Activated CD4-positive, alpha-beta memory T cell treated with anti-CD3 and anti-CD28 coated beads, Interleukin-2, amount 10 ng/mL, durations not matched to agents 7 days and 5 days (primary cell): Measurements from ENCODE around the gene TMEM238L. TPM values are rescaled to one million over a fixed set of nuclear protein-coding genes. Genes with fewer than 3 reads are reported as not detected.
"Not testable (repeated sequence)": the region's sequence is repeated elsewhere in the genome, so short reads cannot be mapped to it uniquely, and the experiment has no call there.

Source experiments
- CTCF ChIA-PET: fragments of 350-600 bp; sonication (Branson Sonifier 250); formaldehyde crosslinking; loops from one replicate; lab custom pipeline; 2021; ENCODE audit warnings: antibody characterized with exemption, inconsistent platforms; lab: Charles Lee
- POLR2A ChIA-PET: fragments of 350-600 bp; sonication (Branson Sonifier 250); formaldehyde crosslinking; loops from one replicate; lab custom pipeline; 2021; ENCODE audit warnings: antibody characterized with exemption; lab: Charles Lee
- DNase-seq: peaks from one replicate; pipeline ENCODE4 v3.0.0-alpha.2; 2020
- H3K27ac Mint-ChIP-seq: one replicate; pipeline ENCODE4 v1.8.0; 2021; ENCODE audit warnings: mild to moderate bottlenecking, mixed read lengths
- H3K27me3 Mint-ChIP-seq: one replicate; pipeline ENCODE4 v1.8.0; 2021; ENCODE audit warnings: mixed read lengths
- H3K36me3 Mint-ChIP-seq: one replicate; pipeline ENCODE4 v1.8.0; 2021; ENCODE audit warnings: low read depth, mixed read lengths
- H3K4me1 Mint-ChIP-seq: one replicate; pipeline ENCODE4 v1.8.0; 2021; ENCODE audit warnings: mixed read lengths
- H3K4me3 Mint-ChIP-seq: one replicate; pipeline ENCODE4 v1.8.0; 2021; ENCODE audit warnings: mild to moderate bottlenecking, mixed read lengths
- H3K9me3 Mint-ChIP-seq: one replicate; pipeline ENCODE4 v1.8.0; 2021; ENCODE audit warnings: mixed read lengths
- total RNA-seq, 2 experiments: library from RNA; stranded (reverse); gene quantifications; one replicate each; pipeline ENCODE4 v1.2.3, GENCODE V29; 2021

The TMEM238L gene
- total RNA-seq = not detected

GRCh38 chr17:10803830-10804475, at the start of gene TMEM238L:
TSS of gene TMEM238L (minus strand) at chr17:10804099. CDS start at chr17:10803963, 136 bp downstream.
- ChIA-PET POLR2A (no interaction called here), CTCF (no interaction called here)
- no peaks in the 10 kb centered on the region for H3K36me3 Mint-ChIP-seq

DNA sequence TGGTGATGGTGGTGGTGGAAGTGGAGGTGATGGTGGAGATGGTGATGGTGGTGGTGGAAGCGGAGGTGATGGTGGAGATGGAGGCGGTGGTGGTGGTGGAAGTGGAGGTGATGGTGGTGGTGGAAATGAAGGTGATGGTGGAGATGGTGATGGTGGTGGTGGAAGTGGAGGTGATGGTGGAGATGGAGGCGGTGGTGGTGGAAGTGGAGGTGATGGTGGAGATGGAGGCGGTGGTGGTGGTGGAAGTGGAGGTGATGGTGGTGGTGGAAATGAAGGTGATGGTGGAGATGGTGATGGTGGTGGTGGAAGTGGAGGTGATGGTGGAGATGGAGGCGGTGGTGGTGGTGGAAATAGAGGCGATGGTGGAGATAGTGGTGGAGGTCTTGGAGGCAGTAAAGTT, 42.7 kb upstream of the TMEM238L start:
- H3K4me1 Mint-ChIP-seq, POLR2A ChIA-PET, H3K36me3 Mint-ChIP-seq, H3K9me3 Mint-ChIP-seq, H3K27ac Mint-ChIP-seq, H3K4me3 Mint-ChIP-seq, DNase-seq: not testable (repeated sequence)
- H3K27me3 Mint-ChIP-seq = peaks cover 11% of the 10 kb centered on the region
- CTCF ChIA-PET = interaction anchor here (0.8 kb wide), 1 partner anchor 110 kb away, joined by 3 read pairs; no protein-coding TSS in a partner anchor

More at GRCh38 chr17:10803830-10804475, at the start of gene TMEM238L:
- DNase-seq = no peak
- Mint-ChIP-seq H3K9me3 (no peaks in the 10 kb centered on the region), H3K4me1 (no peaks in the 10 kb centered on the region), H3K27ac (no peak within 1 kb of the TSS), H3K27me3 (no peaks in the 10 kb centered on the region), H3K4me3 (no peak within 1 kb of the TSS)

- H3K9me3 Mint-ChIP-seq = no peaks in the 10 kb centered on the region
- CTCF ChIA-PET = interaction anchor here (0.6 to 3.6 kb wide), 13 partner anchors 11 to 216 kb away, joined by 3 to 46 read pairs (median 3); no protein-coding TSS in a partner anchor
- H3K4me3 Mint-ChIP-seq = peak overlapping the region; percentile 55
- peaks cover 7% of the 10 kb centered on the region for H3K4me1 Mint-ChIP-seq
- no peak for DNase-seq
- no peaks in the 10 kb centered on the region for H3K36me3 Mint-ChIP-seq
- peaks cover 8% of the 10 kb centered on the region for H3K27me3 Mint-ChIP-seq
- POLR2A ChIA-PET = no interaction called here
- no peak overlapping the region for H3K27ac Mint-ChIP-seq
Measured at GRCh38 chr17:10845388-10845751, 41.5 kb upstream of the TMEM238L start.

DNA sequence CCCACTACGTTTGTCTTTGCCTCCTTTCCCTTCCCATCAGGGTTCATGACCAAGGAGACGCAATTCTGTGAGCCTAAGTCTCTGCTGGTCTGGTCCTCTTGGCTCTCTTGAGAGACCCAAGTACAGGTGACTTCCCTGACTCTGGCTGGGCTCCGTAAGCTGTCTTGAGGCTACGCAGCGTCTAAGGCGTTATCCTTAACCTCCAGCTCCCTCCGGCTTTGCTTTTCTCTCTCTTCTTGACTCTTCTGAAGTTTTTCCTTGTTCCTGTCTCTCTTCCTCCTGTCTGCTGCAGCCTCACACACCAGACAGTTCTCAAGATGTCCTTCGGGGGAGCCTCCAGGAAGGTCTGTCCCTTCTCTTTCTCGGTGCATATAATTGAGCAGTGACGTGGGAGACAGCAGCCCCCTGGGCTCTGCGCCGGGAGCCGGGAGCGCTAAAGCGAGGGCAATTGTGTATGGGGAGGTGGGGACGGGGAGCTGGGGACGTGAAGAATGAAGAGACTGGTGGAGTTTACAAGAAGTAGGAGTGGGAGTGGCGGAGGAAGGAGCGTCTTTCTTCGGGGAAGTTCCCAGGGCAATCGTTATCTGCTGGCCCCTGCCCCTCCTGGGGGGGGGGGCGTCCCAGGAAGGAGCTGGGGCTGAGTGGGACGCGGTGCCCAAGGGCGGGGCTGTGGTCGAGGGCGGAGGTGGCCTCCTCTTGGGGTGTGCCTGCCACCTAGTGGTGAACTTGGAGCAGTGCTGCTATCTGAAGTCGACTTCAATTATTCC, 40.9 kb upstream of the TMEM238L start:
- H3K27ac Mint-ChIP-seq = no peak overlapping the region
- H3K4me1 Mint-ChIP-seq = peaks cover 7% of the 10 kb centered on the region
- no peaks in the 10 kb centered on the region for H3K9me3 Mint-ChIP-seq
- CTCF ChIA-PET = interaction anchor here (0.6 to 3.6 kb wide), 15 partner anchors 9 to 219 kb away, joined by 3 to 46 read pairs (median 3); no protein-coding TSS in a partner anchor
- H3K27me3 Mint-ChIP-seq = peaks cover 7% of the 10 kb centered on the region
- peak overlapping the region; percentile 55 for H3K4me3 Mint-ChIP-seq
- peak; percentile 73 for DNase-seq
- H3K36me3 Mint-ChIP-seq = no peaks in the 10 kb centered on the region
- POLR2A ChIA-PET = no interaction called here

- Mint-ChIP-seq H3K27ac (no peak overlapping the region), H3K36me3 (no peaks in the 10 kb centered on the region), H3K27me3 (peaks cover 5% of the 10 kb centered on the region), H3K4me1 (peaks cover 7% of the 10 kb centered on the region), H3K4me3 (no peak overlapping the region), H3K9me3 (no peaks in the 10 kb centered on the region)
- ChIA-PET CTCF (interaction anchor here (1.0 to 3.6 kb wide), 7 partner anchors 10 to 212 kb away, joined by 3 to 46 read pairs (median 5); no protein-coding TSS in a partner anchor), POLR2A (no interaction called here)
- no peak for DNase-seq
Measured at GRCh38 chr17:10843811-10844210, 39.9 kb upstream of the TMEM238L start.

DNA sequence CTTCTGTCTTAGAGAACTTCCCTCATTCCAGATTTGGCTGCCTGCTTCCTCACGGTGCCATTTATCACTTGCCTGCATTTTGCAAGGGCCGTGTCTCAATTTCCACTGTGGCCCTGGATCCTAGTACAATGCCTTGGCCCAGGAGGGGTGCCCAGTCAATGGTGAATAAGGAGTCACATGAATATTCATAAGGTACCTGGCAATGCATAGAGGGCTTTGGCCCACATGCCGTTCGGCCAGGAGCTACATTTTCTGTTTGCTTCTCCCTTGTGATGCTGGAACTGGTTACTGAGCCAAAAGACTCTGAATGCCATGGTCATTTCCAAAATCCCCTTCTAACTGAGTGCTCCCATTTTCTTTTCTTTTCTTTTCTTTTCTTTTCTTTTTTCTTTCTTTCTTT, 38.8 kb upstream of the TMEM238L start:
- Mint-ChIP-seq H3K27me3 (peaks cover 5% of the 10 kb centered on the region), H3K9me3 (no peaks in the 10 kb centered on the region), H3K36me3 (no peaks in the 10 kb centered on the region), H3K27ac (no peak overlapping the region), H3K4me3 (no peak overlapping the region), H3K4me1 (peaks cover 7% of the 10 kb centered on the region)
- ChIA-PET POLR2A (no interaction called here), CTCF (interaction anchor here (0.7 to 3.6 kb wide), 5 partner anchors 32 to 464 kb away, joined by 3 to 46 read pairs (median 3); no protein-coding TSS in a partner anchor)
- no peak for DNase-seq

DNA sequence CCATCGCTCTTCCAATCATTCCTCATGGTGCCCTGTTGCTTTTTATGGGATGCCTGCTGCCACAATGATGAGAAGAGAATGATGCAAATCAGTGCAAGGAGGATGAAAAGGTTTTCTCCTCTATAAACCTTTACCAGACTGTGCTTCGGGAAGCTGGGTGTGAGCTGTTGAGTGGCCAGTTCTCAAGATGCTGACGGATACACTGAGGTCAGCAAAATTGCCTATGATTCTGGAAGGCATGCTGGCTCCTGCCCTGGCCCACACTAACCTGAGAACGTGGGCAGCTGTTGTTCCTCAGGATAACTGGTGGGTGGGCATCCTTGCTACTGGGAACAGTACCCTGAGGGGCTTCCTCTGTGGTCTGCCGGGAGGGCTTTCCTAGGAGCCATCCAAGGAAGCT, 34.8 kb upstream of the TMEM238L start:
- H3K9me3 Mint-ChIP-seq = no peaks in the 10 kb centered on the region

GRCh38 chr17:10837921-10838320, 34.0 kb upstream of the TMEM238L start, which contains the start of gene PIRT:
TSS of gene PIRT (minus strand) at chr17:10838087. CDS start at chr17:10825645, 12,442 bp downstream.
- H3K4me1 Mint-ChIP-seq = no peaks in the 10 kb centered on the region
- H3K27me3 Mint-ChIP-seq = no peaks in the 10 kb centered on the region
- ChIA-PET POLR2A (no interaction called here), CTCF (no interaction called here)
- no peak within 1 kb of the TSS for H3K4me3 Mint-ChIP-seq
- H3K27ac Mint-ChIP-seq = no peak within 1 kb of the TSS
- DNase-seq = no peak
- no peaks in the 10 kb centered on the region for H3K36me3 Mint-ChIP-seq
- H3K9me3 Mint-ChIP-seq = no peaks in the 10 kb centered on the region

More for the DNA sequence above, 34.8 kb upstream of the TMEM238L start:
- POLR2A ChIA-PET = no interaction called here
- Mint-ChIP-seq H3K4me3 (no peak overlapping the region), H3K36me3 (no peaks in the 10 kb centered on the region), H3K27ac (no peak overlapping the region), H3K4me1 (no peaks in the 10 kb centered on the region), H3K27me3 (peaks cover 1% of the 10 kb centered on the region)
- CTCF ChIA-PET = interaction anchor here (1.1 kb wide), 1 partner anchor 207 kb away, joined by 4 read pairs; no protein-coding TSS in a partner anchor
- no peak for DNase-seq

- no peak overlapping the region for H3K4me3 Mint-ChIP-seq
- POLR2A ChIA-PET = no interaction called here
- H3K36me3 Mint-ChIP-seq = no peaks in the 10 kb centered on the region
Measured at GRCh38 chr17:10836966-10837590, 33.2 kb upstream of the TMEM238L start.

GRCh38 chr17:10836145-10836544, 32.2 kb upstream of the TMEM238L start:
- POLR2A ChIA-PET = no interaction called here
- CTCF ChIA-PET = interaction anchor here (0.7 kb wide), 1 partner anchor 8 kb away, joined by 3 read pairs; no protein-coding TSS in a partner anchor
- no peaks in the 10 kb centered on the region for H3K4me1 Mint-ChIP-seq
- H3K4me3 Mint-ChIP-seq = no peak overlapping the region
- no peaks in the 10 kb centered on the region for H3K27me3 Mint-ChIP-seq
- DNase-seq = no peak
- H3K9me3 Mint-ChIP-seq = no peaks in the 10 kb centered on the region
- no peaks in the 10 kb centered on the region for H3K36me3 Mint-ChIP-seq
- H3K27ac Mint-ChIP-seq = no peak overlapping the region

More at GRCh38 chr17:10836966-10837590, 33.2 kb upstream of the TMEM238L start:
- no peaks in the 10 kb centered on the region for H3K9me3 Mint-ChIP-seq
- H3K27ac Mint-ChIP-seq = no peak overlapping the region
- CTCF ChIA-PET = interaction anchor here (0.8 kb wide), 1 partner anchor 191 kb away, joined by 3 read pairs; no protein-coding TSS in a partner anchor
- no peaks in the 10 kb centered on the region for H3K4me1 Mint-ChIP-seq
- DNase-seq = no peak
- no peaks in the 10 kb centered on the region for H3K27me3 Mint-ChIP-seq

DNA sequence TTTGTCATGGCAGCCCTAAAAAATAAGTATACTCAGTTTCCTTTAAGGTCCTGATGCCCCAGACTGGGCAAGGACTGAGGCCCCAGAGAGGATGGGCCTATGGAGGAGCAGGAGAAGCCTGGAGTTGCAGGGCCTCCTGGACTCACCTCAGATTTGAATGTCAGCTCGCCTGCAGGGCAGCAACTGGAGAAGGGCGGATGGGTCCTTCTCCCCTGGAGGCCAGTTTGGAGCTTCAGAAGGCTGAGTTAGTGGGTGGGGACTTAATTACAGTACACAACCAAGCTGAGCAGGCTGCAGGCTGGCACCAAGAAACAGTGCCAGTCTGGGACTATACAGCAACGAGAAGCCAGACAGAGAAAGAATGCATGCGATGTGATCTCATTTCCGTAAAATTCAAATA, 27.8 kb upstream of the TMEM238L start:
- CTCF ChIA-PET = no interaction called here
- DNase-seq = no peak
- Mint-ChIP-seq H3K4me3 (no peak overlapping the region), H3K27ac (no peak overlapping the region), H3K4me1 (no peaks in the 10 kb centered on the region), H3K36me3 (no peaks in the 10 kb centered on the region), H3K9me3 (no peaks in the 10 kb centered on the region), H3K27me3 (no peaks in the 10 kb centered on the region)
- POLR2A ChIA-PET = no interaction called here

DNA sequence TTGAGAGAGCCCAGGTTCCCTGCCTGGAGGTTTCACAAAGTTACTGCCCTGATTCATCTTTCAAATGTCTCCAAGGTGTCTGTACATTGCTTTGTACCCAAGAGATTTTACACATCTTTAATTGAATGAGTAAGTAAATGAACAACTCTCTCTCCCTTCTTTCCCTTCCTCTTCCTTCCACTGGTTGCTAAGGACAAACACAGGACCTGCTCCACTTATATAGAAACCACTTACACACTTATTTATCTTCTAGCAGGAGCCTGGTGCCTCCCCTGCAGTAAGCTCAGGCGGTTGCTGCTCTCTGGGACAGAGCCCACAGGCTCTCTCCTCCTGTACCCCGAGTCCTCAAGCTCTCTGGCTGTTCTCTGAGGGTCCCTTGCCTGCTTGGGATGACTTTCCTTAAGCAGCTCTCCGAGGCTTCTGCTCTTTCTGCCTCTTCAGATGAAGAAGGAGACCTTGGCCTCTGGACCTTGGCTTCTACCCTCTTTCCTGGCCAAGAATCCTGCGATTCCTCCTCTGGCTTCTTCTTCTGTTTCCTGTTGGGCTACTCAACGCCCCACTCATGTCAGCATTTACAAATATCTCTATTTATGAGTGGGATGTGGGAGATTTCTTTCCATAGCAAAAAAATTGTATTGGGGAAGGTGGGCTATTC, 24.1 kb upstream of the TMEM238L start:
- Mint-ChIP-seq H3K36me3 (no peaks in the 10 kb centered on the region), H3K4me1 (no peaks in the 10 kb centered on the region), H3K27ac (no peak overlapping the region), H3K4me3 (no peak overlapping the region), H3K27me3 (no peaks in the 10 kb centered on the region), H3K9me3 (no peaks in the 10 kb centered on the region)
- CTCF ChIA-PET = no interaction called here
- no peak for DNase-seq
- POLR2A ChIA-PET = no interaction called here
